HepG2 (cell line): ENCODE results near the gene HAO2. TPM values are rescaled to one million over a fixed set of nuclear protein-coding genes. Genes with fewer than 3 reads are reported as not detected.
A peak's percentile ranks its signal among the peaks of the same experiment; 100 is the strongest.

ENCODE experiments used
- DRAP1 ChIP-seq: IDR thresholded peaks from 2 replicates; pipeline ENCODE4 v1.6.1; 2016; ENCODE audit warnings: missing genetic modification reagents, missing compliant biosample characterization
- E2F2 ChIP-seq: sonication (generic); formaldehyde crosslinking; IDR thresholded peaks from 2 replicates; pipeline ENCODE4 v1.4.0; 2020; ENCODE audit warnings: missing genetic modification reagents, borderline replicate concordance
- FOXP4 ChIP-seq: sonication (generic); formaldehyde crosslinking; IDR thresholded peaks from 2 replicates; pipeline ENCODE4 v1.4.0; 2020; ENCODE audit warnings: missing genetic modification reagents
- HINFP ChIP-seq: sonication (generic); formaldehyde crosslinking; IDR thresholded peaks from 2 replicates; pipeline ENCODE4 v1.4.0; 2020; ENCODE audit warnings: low read depth, mild to moderate bottlenecking, missing genetic modification reagents
- HMG20A ChIP-seq: IDR thresholded peaks from 2 replicates; pipeline ENCODE4 v1.6.1; 2016; ENCODE audit warnings: borderline replicate concordance
- HNRNPH1 ChIP-seq: fragments of 200-400 bp; formaldehyde crosslinking; optimal IDR thresholded peaks from 2 replicates; pipeline ENCODE3; 2017; ENCODE audit warnings: mild to moderate bottlenecking, low read depth, low read length
- HOXA3 ChIP-seq: sonication (generic); formaldehyde crosslinking; IDR thresholded peaks from 2 replicates; pipeline ENCODE4 v1.5.0; 2020; ENCODE audit warnings: missing genetic modification reagents
- PHF21A ChIP-seq: sonication (generic); formaldehyde crosslinking; IDR thresholded peaks from 2 replicates; pipeline ENCODE4 v1.5.0; 2020; ENCODE audit warnings: mild to moderate bottlenecking, missing genetic modification reagents
- PHF8 ChIP-seq: sonication (generic); formaldehyde crosslinking; IDR thresholded peaks from 2 replicates; pipeline ENCODE4 v1.5.0; 2020; ENCODE audit warnings: missing genetic modification reagents
- RCOR2 ChIP-seq: IDR thresholded peaks from 2 replicates; pipeline ENCODE4 v1.6.1; 2016; ENCODE audit warnings: missing biosample characterization, missing genetic modification reagents
- RERE ChIP-seq: IDR thresholded peaks from 2 replicates; pipeline ENCODE4 v1.6.1; 2016; ENCODE audit warnings: low read depth, missing genetic modification reagents, missing compliant biosample characterization
- ZBTB21 ChIP-seq: sonication (generic); formaldehyde crosslinking; IDR thresholded peaks from 2 replicates; pipeline ENCODE4 v1.4.0; 2020; ENCODE audit warnings: missing genetic modification reagents
- ZBTB34 ChIP-seq: sonication (generic); formaldehyde crosslinking; IDR thresholded peaks from 2 replicates; pipeline ENCODE4 v1.8.0; 2022; ENCODE audit warnings: mild to moderate bottlenecking, missing genetic modification reagents
- ZBTB7B ChIP-seq: sonication (generic); formaldehyde crosslinking; IDR thresholded peaks from 2 replicates; pipeline ENCODE4 v1.4.0; 2020; ENCODE audit warnings: missing genetic modification reagents
- ZFP1 ChIP-seq: IDR thresholded peaks from 2 replicates; pipeline ENCODE4 v1.6.1; 2016
- ZNF263 ChIP-seq: sonication (generic); formaldehyde crosslinking; IDR thresholded peaks from 2 replicates; pipeline ENCODE4 v1.4.0; 2020; ENCODE audit warnings: missing genetic modification reagents
- ZNF761 ChIP-seq: sonication (generic); formaldehyde crosslinking; conservative IDR thresholded peaks from 2 replicates; pipeline ENCODE4 v1.4.0; 2020; ENCODE audit warnings: mild to moderate bottlenecking, missing genetic modification reagents
- ZSCAN25 ChIP-seq: sonication (generic); formaldehyde crosslinking; IDR thresholded peaks from 2 replicates; pipeline ENCODE4 v1.8.0; 2022; ENCODE audit warnings: mild to moderate bottlenecking, missing genetic modification reagents
- polyA plus RNA-seq, 8 experiments: library from polyadenylated mRNA; depleted of rRNA in 3 of 8; stranded (reverse) in 7 of 8; unstranded in 1 of 8; fragments of >200 nt; fragmentation: Illumina TruSeq in 4 of 8; extraction: Trizol in 4 of 8; gene quantifications; 2 replicates each; pipeline versions ENCODE4 v1.2.1 to v1.2.3, GENCODE V29; 2011 to 2016; ENCODE audit warnings: low read depth in 4 of 8, missing spikeins in 1 of 8, mixed read lengths in 1 of 8; ENCODE audit not compliant: insufficient read depth in 1 of 8
- total RNA-seq, 5 experiments: library from RNA; depleted of rRNA; stranded (reverse); fragments of >200 nt; fragmentation: Illumina TruSeq; extraction: Trizol; gene quantifications; 2 replicates each; pipeline ENCODE4 v1.2.3, GENCODE V29; 2016; ENCODE audit warnings: low read depth in 1 of 5

The HAO2 gene
- total and polyA plus RNA-seq, 2 of the 13 experiments (the other 11 are each of a cell fraction or from before 2014, with no cell fraction given): 0.05 to 0.09 TPM

GRCh38 chr1:119341372-119341947, 27.1 kb upstream of the HAO2 start (continued):
- TF ChIP-seq FOXP4 (CRISPR knock-in tag) (peak; percentile 87), ZSCAN25 (CRISPR knock-in tag) (no peak; the same call in 1 of the 2 replicates), PHF21A (CRISPR knock-in tag) (peak; percentile 87), HOXA3 (CRISPR knock-in tag) (peak; percentile 54), RCOR2 (CRISPR knock-in tag) (peak; percentile 80), ZNF263 (peak; percentile 98), ZBTB21 (CRISPR knock-in tag) (peak; percentile 78), DRAP1 (CRISPR knock-in tag) (peak; percentile 80), HNRNPH1 (no peak), HMG20A (CRISPR knock-in tag) (peak; percentile 91), E2F2 (no peak), RERE (peak; percentile 84; the same call in 1 of the 2 replicates), ZFP1 (CRISPR knock-in tag) (no peak), ZBTB34 (CRISPR knock-in tag) (no peak), ZNF761 (CRISPR knock-in tag) (0 out of 2 replicates have a peak, but pooled peaks have one; percentile 72), PHF8 (CRISPR knock-in tag) (peak; percentile 49; the same call in 1 of the 2 replicates), ZBTB7B (peak; percentile 87; the same call in 1 of the 2 replicates), HINFP (CRISPR knock-in tag) (no peak)
